NB4 (cell line): Measurements from ENCODE around the gene PCDHB1.

Experiments
- DNase-seq: peaks from one replicate; pipeline ENCODE4 v3.0.0; 2010; ENCODE audit warnings: low read depth
- H3K4me3 ChIP-seq: one replicate; pipeline ENCODE4 v1.5.1; 2011; ENCODE audit warnings: mild to moderate bottlenecking, low read depth, low read length, moderate library complexity
- MAX ChIP-seq: IDR thresholded peaks from 2 replicates; pipeline ENCODE4 v1.6.1; 2011; ENCODE audit warnings: low read depth, low read length
- MYC ChIP-seq: IDR thresholded peaks from 2 replicates; pipeline ENCODE4 v1.6.1; 2011; ENCODE audit warnings: low read depth, low read length
- POLR2A ChIP-seq: IDR thresholded peaks from 2 replicates; pipeline ENCODE4 v1.6.1; 2011; ENCODE audit warnings: mild to moderate bottlenecking; ENCODE audit not compliant: insufficient read length; ENCODE audit errors: extremely low read depth
- TF ChIP-seq, protein P1 (sequence below): IDR thresholded peaks from one replicate; pipeline ENCODE4 v1.5.1; 2012; ENCODE audit warnings: low read depth, low read length

PCDHB1 gene

DNA sequence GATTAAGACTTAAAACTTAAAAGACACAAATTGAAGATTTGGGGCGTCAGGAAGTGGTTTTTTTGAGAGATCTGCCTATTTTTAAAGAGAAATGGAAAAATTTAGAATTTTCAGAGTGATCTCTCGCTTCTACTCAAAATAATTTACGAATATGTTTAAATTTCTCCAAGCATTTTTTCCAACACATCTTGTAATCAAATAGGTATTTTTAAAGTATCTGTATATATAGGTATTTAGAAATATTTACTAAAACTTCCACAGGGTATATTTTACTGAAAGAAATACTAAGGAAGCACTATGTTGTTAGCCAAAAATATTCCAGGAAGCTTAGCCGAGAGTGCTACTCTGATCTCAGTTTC, 9.8 kb upstream of the PCDHB1 start:
- TF ChIP-seq, protein P1, sequence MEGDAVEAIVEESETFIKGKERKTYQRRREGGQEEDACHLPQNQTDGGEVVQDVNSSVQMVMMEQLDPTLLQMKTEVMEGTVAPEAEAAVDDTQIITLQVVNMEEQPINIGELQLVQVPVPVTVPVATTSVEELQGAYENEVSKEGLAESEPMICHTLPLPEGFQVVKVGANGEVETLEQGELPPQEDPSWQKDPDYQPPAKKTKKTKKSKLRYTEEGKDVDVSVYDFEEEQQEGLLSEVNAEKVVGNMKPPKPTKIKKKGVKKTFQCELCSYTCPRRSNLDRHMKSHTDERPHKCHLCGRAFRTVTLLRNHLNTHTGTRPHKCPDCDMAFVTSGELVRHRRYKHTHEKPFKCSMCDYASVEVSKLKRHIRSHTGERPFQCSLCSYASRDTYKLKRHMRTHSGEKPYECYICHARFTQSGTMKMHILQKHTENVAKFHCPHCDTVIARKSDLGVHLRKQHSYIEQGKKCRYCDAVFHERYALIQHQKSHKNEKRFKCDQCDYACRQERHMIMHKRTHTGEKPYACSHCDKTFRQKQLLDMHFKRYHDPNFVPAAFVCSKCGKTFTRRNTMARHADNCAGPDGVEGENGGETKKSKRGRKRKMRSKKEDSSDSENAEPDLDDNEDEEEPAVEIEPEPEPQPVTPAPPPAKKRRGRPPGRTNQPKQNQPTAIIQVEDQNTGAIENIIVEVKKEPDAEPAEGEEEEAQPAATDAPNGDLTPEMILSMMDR, result no peak
- TF ChIP-seq MAX, result no peak
- TF ChIP-seq POLR2A, result no peak
- no peak for TF ChIP-seq MYC
- H3K4me3 ChIP-seq, result no peak overlapping the region
- DNase-seq, result no peak

DNA sequence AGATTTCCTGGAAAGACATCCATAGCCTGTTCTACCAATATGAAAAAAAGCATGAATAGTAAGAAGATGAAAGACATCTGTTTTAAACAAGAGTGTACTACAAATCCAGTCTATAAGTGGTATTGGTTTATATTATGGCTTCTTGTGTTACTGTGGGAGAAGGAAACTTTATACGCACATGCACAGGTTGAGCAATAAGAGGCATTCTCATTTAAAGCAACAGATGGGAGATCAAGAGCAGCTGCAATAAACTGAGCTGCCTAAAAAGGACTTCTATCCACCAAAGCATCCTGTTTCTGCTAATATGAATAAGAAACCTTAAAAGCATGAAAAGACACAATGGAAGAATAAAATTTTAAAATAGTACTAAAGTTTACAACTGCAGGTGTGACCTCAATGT, 8.6 kb upstream of the PCDHB1 start:
- no peak for DNase-seq
- no peak overlapping the region for H3K4me3 ChIP-seq
- TF ChIP-seq, protein P1, result no peak
- TF ChIP-seq POLR2A (no peak), MYC (no peak), MAX (no peak)

- DNase-seq, result no peak
- TF ChIP-seq MAX (no peak), MYC (no peak)
- TF ChIP-seq, protein P1, result no peak
- H3K4me3 ChIP-seq, result no peak overlapping the region
Measured at GRCh38 chr5:141051521-141051866, 320 bp downstream of the PCDHB1 start.

GRCh38 chr5:141077826-141078225, 26.7 kb downstream of the PCDHB1 start:
- H3K4me3 ChIP-seq, result no peak overlapping the region
- peak; percentile 24 for DNase-seq

DNA sequence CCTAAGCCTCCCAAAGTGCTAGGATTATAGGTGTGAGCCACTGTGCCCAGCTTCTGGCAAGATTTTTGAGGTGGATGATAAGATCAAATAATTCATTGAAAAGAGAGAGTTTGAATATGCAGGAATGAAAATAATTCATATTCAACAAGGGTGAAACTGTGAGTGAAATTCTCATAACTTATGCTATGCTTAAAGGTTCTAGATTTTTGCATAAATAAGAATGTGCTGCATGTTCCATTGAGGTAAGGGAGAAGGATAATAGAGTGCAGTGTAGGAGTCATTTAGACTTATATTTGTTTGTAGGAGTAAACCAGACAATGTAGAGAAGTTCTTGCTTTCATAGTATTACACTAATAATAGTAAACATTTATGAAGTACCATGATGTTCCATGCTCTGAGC, 31.1 kb downstream of the PCDHB1 start:
- H3K4me3 ChIP-seq, result no peak overlapping the region
- no peak for DNase-seq
- no peak for TF ChIP-seq MYC

More at GRCh38 chr5:141077826-141078225, 26.7 kb downstream of the PCDHB1 start:
- no peak for TF ChIP-seq POLR2A
- TF ChIP-seq MAX, result no peak
- TF ChIP-seq, protein P1, result no peak
- TF ChIP-seq MYC, result no peak

DNA sequence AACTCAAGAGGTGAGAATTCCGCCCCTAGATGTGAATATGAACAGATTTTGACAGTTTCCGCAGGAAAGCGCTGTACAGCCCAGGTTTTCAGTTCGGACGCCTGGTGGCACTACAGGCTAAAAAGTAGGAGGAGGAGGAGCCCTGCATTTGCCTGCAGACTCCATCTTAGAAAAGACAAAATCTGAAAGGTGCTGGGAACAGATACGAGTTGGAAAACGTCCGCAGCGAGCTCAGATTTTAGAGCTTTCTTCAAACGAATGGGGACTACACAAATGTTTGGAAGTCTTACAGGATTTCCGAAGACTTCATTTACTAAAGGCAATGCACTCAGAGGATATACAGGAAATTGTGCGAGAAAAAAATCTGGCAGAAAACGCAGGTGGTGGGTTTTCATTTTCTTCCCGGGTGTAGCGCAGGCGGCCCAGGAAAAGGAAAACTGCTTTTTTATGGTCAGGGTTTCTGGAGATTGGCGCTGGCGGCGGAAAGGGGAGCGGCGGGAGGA, 33.4 kb downstream of the PCDHB1 start:
- TF ChIP-seq POLR2A (no peak), MYC (no peak), MAX (no peak)
- TF ChIP-seq, protein P1, result peak; percentile 52
- DNase-seq, result peak; percentile 65
- H3K4me3 ChIP-seq, result peak overlapping the region; percentile 56
